Measurements from ENCODE around the gene MOCS1. TPM values are rescaled to one million over a fixed set of nuclear protein-coding genes. Genes with fewer than 3 reads are reported as not detected.

MOCS1 gene
- total RNA-seq, 2 donors from 2014 or later: 2.0 to 2.1 TPM

DNA sequence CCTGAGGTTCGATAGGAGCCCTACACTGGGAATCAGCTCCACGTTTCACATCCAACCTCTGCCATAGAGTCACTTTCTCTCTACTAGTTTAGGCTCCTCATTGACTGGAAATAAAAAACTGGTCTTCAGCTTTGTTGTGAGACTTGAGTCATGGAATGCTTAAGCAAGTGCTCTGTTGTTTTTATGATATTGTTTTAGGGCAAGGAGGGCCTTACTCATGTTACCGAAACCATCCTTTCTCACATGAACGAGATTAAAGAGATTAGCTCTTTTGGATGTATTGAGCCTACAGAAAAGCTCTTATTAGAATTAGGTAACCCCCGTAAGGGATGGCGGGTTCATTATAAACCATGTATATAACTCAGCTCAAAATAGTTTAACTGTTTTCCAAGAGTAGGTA is 6.9 kb upstream of the MOCS1 start:
- no peak overlapping the region for H3K27ac Mint-ChIP-seq
- no peaks in the 10 kb centered on the region for H3K4me1 Mint-ChIP-seq (ENCODE audit: low read depth in 2 of 2)
- no peaks in the 10 kb centered on the region for H3K36me3 Mint-ChIP-seq
- peaks cover 13 to 14% of the 10 kb centered on the region in 2 donors for H3K27me3 Mint-ChIP-seq
- H3K4me3 Mint-ChIP-seq: no peak overlapping the region
- ATAC-seq (no peak), DNase-seq (ENCODE audit: low spot score) (no peak)
- H3K9me3 Mint-ChIP-seq: no peaks in the 10 kb centered on the region

DNA sequence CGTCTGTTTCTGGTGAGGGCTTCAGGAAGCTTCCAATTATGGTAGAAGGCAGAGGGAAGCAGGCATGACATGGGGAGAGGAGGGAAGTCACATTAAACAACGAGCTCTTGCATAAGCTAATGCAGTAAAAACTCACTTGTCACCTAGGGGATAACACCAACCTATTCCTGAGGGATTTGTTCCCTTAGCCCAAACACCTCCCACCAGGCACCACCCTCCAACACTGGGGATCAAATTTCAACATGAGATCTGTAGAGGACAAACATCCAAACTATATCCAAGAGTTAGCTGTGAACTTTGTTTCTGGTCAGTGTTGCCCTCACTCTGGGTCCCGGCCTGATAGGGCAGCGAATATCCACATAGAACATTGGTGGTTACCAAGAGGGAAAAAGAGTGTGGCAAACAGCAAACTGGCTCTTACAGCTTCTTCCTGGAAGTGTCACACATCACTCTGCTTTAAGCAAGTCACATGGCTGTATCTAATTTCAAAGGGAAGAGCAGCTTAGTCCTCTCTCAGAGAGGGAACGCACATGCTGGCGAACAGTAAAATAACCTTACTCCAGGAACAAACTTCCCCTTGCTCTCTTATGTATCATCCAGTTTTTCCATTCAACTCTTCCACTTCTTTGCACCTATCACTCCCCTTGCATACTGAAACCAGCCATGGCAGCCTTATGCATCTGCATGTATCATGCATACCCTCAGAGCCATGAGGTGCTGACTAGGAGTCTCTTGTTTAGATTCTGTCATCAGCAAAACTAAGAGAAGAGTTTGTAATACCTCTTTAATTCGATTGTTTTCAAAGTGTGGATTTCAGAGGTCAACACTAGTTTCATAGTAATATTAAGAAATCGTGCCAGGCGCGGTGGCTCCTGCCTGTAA is 4.8 kb upstream of the MOCS1 start:
- H3K36me3 Mint-ChIP-seq: no peaks in the 10 kb centered on the region
- no peak for DNase-seq (ENCODE audit: low spot score)
- peaks cover 13 to 14% of the 10 kb centered on the region in 2 donors for H3K27me3 Mint-ChIP-seq
- ATAC-seq: no peak
- no peaks in the 10 kb centered on the region for H3K9me3 Mint-ChIP-seq
- peaks cover 0 to 3% of the 10 kb centered on the region in 2 donors for H3K4me1 Mint-ChIP-seq (ENCODE audit: low read depth in 2 of 2)
- H3K27ac Mint-ChIP-seq: no peak overlapping the region
- H3K4me3 Mint-ChIP-seq: no peak overlapping the region

DNA sequence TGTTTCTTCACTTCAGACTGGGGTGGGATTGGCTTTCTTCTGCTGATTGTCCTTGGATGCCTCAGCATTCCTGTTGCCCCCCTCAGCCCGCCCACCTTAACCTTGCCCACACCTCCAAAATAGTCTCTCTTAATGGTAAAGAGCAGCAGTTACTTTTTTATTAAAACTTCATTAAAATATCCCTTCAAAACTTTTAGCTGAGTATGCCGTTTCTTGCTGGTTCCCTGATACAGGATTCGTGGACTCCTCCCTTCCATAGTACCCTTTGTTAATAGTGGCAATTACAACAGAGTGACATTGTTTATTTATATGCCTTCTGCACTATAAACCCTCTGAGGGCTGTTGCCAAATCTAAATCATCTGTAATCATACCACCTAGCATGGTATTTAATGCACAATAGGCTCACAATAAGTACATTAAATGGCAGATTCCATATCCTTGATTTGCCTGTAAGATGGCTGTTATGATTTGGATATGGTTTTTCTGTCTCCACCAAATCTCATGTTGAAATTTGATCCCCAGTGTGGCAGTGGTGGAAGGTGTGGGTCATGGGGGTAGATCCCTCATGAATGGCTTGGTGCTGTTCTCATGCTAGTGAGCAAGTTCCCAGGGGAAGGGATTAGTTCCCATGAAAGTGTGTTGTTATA is 3.5 kb upstream of the MOCS1 start:
- no peak for ATAC-seq
- no peak for DNase-seq (ENCODE audit: low spot score)
- Mint-ChIP-seq H3K36me3 (no peaks in the 10 kb centered on the region), H3K27me3 (peaks cover 14 to 15% of the 10 kb centered on the region in 2 donors), H3K27ac (no peak overlapping the region), H3K9me3 (no peaks in the 10 kb centered on the region), H3K4me3 (no peak overlapping the region), H3K4me1 (ENCODE audit: low read depth in 2 of 2) (peaks cover 5 to 6% of the 10 kb centered on the region in 2 donors)

DNA sequence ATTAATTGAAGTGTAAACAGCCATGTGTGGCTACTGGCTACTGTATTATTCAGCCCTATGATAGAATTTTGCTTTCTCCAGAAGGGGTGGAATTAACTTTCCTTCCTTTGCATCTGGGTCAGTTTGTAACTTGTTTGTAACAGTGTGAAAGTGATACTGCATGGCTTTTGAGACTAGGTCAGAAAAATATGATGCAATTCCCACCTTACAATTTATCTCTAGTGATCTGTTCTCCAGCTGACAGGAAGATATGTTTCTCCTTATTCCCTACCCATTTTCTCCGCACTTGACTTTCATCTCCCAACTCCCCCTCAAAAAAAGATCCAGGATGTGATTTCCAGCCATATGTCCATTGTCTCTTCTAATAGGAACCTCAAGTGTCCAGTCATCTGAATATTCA is 2.6 kb upstream of the MOCS1 start:
- H3K36me3 Mint-ChIP-seq: no peaks in the 10 kb centered on the region
- no peak for ATAC-seq
- DNase-seq (ENCODE audit: low spot score): no peak
- peaks cover 5 to 9% of the 10 kb centered on the region in 2 donors for H3K4me1 Mint-ChIP-seq (ENCODE audit: low read depth in 2 of 2)
- no peak overlapping the region for H3K4me3 Mint-ChIP-seq
- no peaks in the 10 kb centered on the region for H3K9me3 Mint-ChIP-seq
- peaks cover 14 to 15% of the 10 kb centered on the region in 2 donors for H3K27me3 Mint-ChIP-seq
- no peak overlapping the region for H3K27ac Mint-ChIP-seq

GRCh38 chr6:39935241-39935640 is 979 bp upstream of the MOCS1 start:
- H3K27ac Mint-ChIP-seq: no peak overlapping the region
- H3K36me3 Mint-ChIP-seq: no peaks in the 10 kb centered on the region
- peaks cover 5 to 9% of the 10 kb centered on the region in 2 donors for H3K4me1 Mint-ChIP-seq (ENCODE audit: low read depth in 2 of 2)
- ATAC-seq (no peak), DNase-seq (ENCODE audit: low spot score) (no peak)
- H3K9me3 Mint-ChIP-seq: no peaks in the 10 kb centered on the region
- peaks cover 14 to 15% of the 10 kb centered on the region in 2 donors for H3K27me3 Mint-ChIP-seq
- no peak overlapping the region for H3K4me3 Mint-ChIP-seq

DNA sequence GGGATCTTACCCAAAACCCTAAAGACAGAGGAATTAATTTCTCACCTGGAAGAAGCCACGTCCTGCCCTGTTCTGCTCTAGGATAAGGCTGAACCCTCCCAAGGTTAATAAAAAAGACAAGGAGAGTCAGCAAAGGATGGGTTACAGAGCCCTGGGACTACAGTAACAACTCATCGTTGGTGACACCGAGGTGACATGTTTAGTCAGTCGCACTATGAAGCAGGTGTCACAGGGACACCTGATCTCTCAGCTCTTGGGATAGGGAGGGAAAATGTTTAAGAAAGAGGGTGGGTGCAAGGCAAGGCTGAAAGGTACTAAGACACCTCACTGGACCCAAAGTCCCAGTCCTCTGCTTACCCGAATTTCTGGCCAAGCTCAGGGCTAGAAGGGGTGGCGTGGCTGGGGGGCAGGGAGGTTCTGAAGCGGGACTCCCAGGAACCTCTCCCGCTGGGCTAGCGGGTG is 562 bp downstream of the MOCS1 start:
- peaks cover 5 to 9% of the 10 kb centered on the region in 2 donors for H3K4me1 Mint-ChIP-seq (ENCODE audit: low read depth in 2 of 2)
- no peaks in the 10 kb centered on the region for H3K36me3 Mint-ChIP-seq
- DNase-seq (ENCODE audit: low spot score) (no peak), ATAC-seq (peak in 1 of 2 donors; percentile 27)
- peak overlapping the region; percentile 83 for H3K4me3 Mint-ChIP-seq
- H3K9me3 Mint-ChIP-seq: no peaks in the 10 kb centered on the region
- H3K27ac Mint-ChIP-seq: peak overlapping the region in 1 of 2 donors; percentile 69
- H3K27me3 Mint-ChIP-seq: peaks cover 10 to 14% of the 10 kb centered on the region in 2 donors

DNA sequence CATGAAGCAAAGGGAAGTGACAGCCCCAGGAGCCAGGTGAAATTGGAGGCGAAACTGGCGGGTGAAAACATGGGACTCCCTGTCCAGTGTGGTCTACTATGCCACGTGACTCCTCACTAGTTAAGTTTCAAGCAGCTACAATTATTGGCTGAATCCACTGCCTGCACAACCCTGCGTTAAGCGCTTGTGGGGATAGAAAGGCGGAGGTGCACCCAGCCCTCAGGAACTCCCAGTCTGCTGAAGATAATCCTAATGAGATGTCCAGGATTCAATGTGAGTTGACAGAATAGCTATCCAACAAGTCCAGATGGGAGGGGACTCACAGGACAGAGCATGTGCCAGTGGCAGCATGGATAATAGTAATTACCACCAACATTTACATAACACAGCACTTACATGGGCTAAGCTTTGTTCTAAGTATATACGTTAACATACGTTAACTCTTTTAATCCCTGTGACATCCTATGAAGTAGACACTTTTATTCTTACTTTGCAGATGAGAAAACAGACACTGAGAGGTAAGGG is 1.8 kb downstream of the MOCS1 start:
- Mint-ChIP-seq H3K4me3 (no peak overlapping the region), H3K4me1 (ENCODE audit: low read depth in 2 of 2) (peaks cover 5 to 9% of the 10 kb centered on the region in 2 donors), H3K27me3 (peaks cover 6 to 7% of the 10 kb centered on the region in 2 donors), H3K36me3 (no peaks in the 10 kb centered on the region), H3K27ac (no peak overlapping the region), H3K9me3 (no peaks in the 10 kb centered on the region)
- ATAC-seq: no peak
- no peak for DNase-seq (ENCODE audit: low spot score)

DNA sequence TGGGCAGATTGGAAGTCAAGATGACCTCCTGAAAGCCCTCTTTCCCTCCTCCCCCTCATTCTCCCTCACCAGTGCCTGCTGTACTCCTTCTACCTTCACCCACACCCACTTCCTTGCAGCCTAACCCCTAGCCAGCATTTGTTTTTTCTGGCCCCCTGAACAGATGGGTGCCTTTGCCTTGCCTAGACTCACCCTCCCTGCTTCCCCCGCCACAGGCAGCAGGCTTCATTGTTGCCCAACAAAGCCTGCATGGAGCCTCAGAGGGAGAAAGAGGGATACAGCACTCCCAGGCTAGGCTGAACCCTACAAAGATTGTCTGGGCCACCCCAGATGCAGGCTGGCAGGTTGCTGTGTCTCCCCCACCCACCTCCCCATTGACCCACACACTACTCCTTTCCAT is 2.7 kb downstream of the MOCS1 start:
- Mint-ChIP-seq H3K4me3 (no peak overlapping the region), H3K4me1 (ENCODE audit: low read depth in 2 of 2) (peaks cover 5 to 9% of the 10 kb centered on the region in 2 donors), H3K27me3 (peaks cover 0 to 2% of the 10 kb centered on the region in 2 donors), H3K27ac (peak overlapping the region in 1 of 2 donors; percentile 15), H3K36me3 (no peaks in the 10 kb centered on the region), H3K9me3 (no peaks in the 10 kb centered on the region)
- ATAC-seq: no peak
- no peak for DNase-seq (ENCODE audit: low spot score)

- peaks cover 0 to 2% of the 10 kb centered on the region in 2 donors for H3K27me3 Mint-ChIP-seq
- DNase-seq (ENCODE audit: low spot score): no peak
- H3K36me3 Mint-ChIP-seq: no peaks in the 10 kb centered on the region
- peaks cover 5% of the 10 kb centered on the region for H3K9me3 Mint-ChIP-seq
- H3K4me1 Mint-ChIP-seq (ENCODE audit: low read depth in 2 of 2): peaks cover 11 to 14% of the 10 kb centered on the region in 2 donors
- no peak overlapping the region for H3K27ac Mint-ChIP-seq
- ATAC-seq: no peak
- no peak overlapping the region for H3K4me3 Mint-ChIP-seq
Measured at GRCh38 chr6:39930540-39930939, 3.7 kb downstream of the MOCS1 start.

DNA sequence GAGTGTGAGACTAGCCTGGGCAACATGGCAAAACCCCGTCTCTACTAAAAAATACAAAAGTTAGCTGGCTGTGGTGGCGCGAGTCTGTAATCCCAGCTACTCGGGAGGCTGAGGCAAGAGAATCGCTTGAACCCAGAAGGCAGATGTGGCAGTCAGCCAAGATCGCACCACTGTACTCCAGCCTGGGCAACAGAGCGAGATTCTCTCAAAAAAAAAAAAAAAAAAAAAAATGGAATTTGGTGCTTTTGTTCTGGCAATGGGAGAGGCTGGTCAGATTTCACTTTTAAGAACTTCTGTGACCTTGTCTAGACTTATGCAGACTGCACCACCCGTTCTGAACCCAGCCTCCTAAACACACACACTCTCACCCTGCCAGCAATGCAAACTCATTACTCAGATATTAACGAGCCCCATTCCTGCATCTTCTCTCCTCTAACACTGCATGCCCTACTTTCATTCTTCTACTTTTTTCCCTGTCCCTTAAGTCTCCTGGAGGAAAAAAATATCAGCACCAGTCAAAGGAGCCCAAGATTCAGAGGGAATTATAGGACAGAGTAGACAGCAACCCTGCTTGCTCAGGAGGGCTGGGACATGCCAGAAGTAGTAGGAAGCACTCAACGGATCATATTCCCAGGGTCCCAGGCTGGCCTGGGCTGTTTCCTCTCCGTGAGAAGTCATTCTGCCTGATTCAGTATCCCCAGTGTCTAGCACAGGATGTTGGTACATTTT is 4.4 kb downstream of the MOCS1 start:
- Mint-ChIP-seq H3K4me1 (ENCODE audit: low read depth in 2 of 2) (peaks cover 11 to 14% of the 10 kb centered on the region in 2 donors), H3K9me3 (peaks cover 5% of the 10 kb centered on the region), H3K4me3 (no peak overlapping the region), H3K36me3 (no peaks in the 10 kb centered on the region), H3K27ac (no peak overlapping the region), H3K27me3 (peaks cover 0 to 2% of the 10 kb centered on the region in 2 donors)
- no peak for ATAC-seq
- DNase-seq (ENCODE audit: low spot score): no peak

- Mint-ChIP-seq H3K36me3 (no peaks in the 10 kb centered on the region), H3K27me3 (peaks cover 0 to 2% of the 10 kb centered on the region in 2 donors), H3K4me1 (ENCODE audit: low read depth in 2 of 2) (peaks cover 11% of the 10 kb centered on the region in 2 donors)
Measured at GRCh38 chr6:39929039-39929732, 5.1 kb downstream of the MOCS1 start.

DNA sequence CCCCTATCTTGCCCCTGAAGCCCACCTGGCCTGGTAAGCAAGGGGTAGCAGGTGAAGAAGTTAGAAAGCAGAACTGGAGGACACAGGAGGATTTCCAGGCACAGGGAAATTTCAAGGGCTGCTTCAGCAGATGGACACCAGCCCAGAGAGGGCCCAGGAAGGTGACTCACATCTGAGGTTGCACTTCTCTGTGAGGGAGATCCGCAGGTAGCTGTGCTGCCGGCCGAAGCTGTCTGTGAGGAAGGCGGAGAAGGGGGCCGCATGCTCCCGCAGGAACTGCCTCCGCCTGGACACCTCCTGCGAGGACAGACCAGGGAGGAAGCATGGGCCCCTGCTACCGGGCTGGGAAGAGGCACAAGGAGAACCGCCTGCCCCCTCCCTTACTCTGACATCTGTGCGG is 7.1 kb downstream of the MOCS1 start:
- peaks cover 5% of the 10 kb centered on the region for H3K9me3 Mint-ChIP-seq
- H3K36me3 Mint-ChIP-seq: no peaks in the 10 kb centered on the region
- no peak for ATAC-seq

More at GRCh38 chr6:39929039-39929732, 5.1 kb downstream of the MOCS1 start:
- Mint-ChIP-seq H3K4me3 (no peak overlapping the region), H3K9me3 (peaks cover 5% of the 10 kb centered on the region), H3K27ac (no peak overlapping the region)
- ATAC-seq (no peak), DNase-seq (ENCODE audit: low spot score) (no peak)

DNA sequence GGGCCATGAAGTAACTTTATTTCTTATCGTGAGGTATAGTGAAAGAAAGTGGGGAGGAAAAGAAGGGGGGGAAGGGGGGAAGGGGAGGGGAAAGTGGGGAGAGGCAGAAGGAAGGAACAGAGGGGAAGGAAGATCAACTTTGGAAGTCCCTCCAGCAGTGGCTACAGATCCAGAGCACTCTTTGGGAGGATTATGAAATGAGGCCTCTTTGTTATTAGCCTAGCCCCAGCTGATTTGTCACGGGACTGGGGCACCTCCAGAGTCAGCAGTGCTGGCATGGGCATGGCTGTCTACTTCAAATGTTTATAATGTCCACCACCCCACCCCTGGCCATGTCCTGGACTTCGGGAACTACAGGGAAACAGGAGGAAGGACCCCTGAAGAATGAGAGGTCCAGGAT is 7.6 kb downstream of the MOCS1 start:
- H3K9me3 Mint-ChIP-seq: peaks cover 5% of the 10 kb centered on the region
- DNase-seq (ENCODE audit: low spot score) (no peak), ATAC-seq (no peak)
- H3K27me3 Mint-ChIP-seq: no peaks in the 10 kb centered on the region
- H3K4me1 Mint-ChIP-seq (ENCODE audit: low read depth in 2 of 2): peaks cover 5 to 6% of the 10 kb centered on the region in 2 donors
- H3K36me3 Mint-ChIP-seq: no peaks in the 10 kb centered on the region
- H3K4me3 Mint-ChIP-seq: no peak overlapping the region
- H3K27ac Mint-ChIP-seq: peak overlapping the region; percentile 21 to 62

More for the DNA sequence above, 7.1 kb downstream of the MOCS1 start:
- no peaks in the 10 kb centered on the region for H3K27me3 Mint-ChIP-seq
- no peak overlapping the region for H3K27ac Mint-ChIP-seq
- DNase-seq (ENCODE audit: low spot score): no peak
- H3K4me1 Mint-ChIP-seq (ENCODE audit: low read depth in 2 of 2): peaks cover 6 to 8% of the 10 kb centered on the region in 2 donors
- no peak overlapping the region for H3K4me3 Mint-ChIP-seq
